Fibroblast of skin of right biceps (primary cell): ENCODE data around the gene CLTCL1.
"Not testable (repeated sequence)": the region's sequence is repeated elsewhere in the genome, so short reads cannot be mapped to it uniquely, and the experiment has no call there.

ENCODE experiments used
- DNase-seq: peaks from one replicate; pipeline ENCODE4 v3.0.0-alpha.2; 2013

The CLTCL1 gene

GRCh38 chr22:19291580-19292457 lies at the start of gene CLTCL1:
CLTCL1 (minus strand) TSS chr22:19291719; CDS start chr22:19291641, 78 bp downstream.
- DNase-seq = peak; percentile 83

GRCh38 chr22:19337137-19337536 lies 45.6 kb upstream of the CLTCL1 start:
- no peak for DNase-seq

- DNase-seq = no peak
These were observed 44.9 kb upstream of the CLTCL1 start for GRCh38 chr22:19336133-19337075.

- no peak for DNase-seq
These were observed 40.5 kb upstream of the CLTCL1 start for GRCh38 chr22:19331975-19332374.

- DNase-seq = no peak
These were observed 40.0 kb upstream of the CLTCL1 start for GRCh38 chr22:19331474-19331873.

- no peak for DNase-seq
These were observed 39.4 kb upstream of the CLTCL1 start for GRCh38 chr22:19330865-19331418.

- DNase-seq = not testable (repeated sequence)
These were observed 38.7 kb upstream of the CLTCL1 start for GRCh38 chr22:19330205-19330604.

- DNase-seq = no peak
These were observed 37.9 kb upstream of the CLTCL1 start for GRCh38 chr22:19329454-19329853.

GRCh38 chr22:19325296-19325948 lies 33.9 kb upstream of the CLTCL1 start:
- DNase-seq = no peak

GRCh38 chr22:19323420-19323819 lies 31.9 kb upstream of the CLTCL1 start:
- not testable (repeated sequence) for DNase-seq

GRCh38 chr22:19321757-19322156 lies 30.2 kb upstream of the CLTCL1 start:
- DNase-seq = no peak

- DNase-seq = not testable (repeated sequence)
These were observed 28.6 kb upstream of the CLTCL1 start for GRCh38 chr22:19320136-19320535.

- DNase-seq = no peak
These were observed 27.8 kb upstream of the CLTCL1 start for GRCh38 chr22:19319281-19319680.

- no peak for DNase-seq
These were observed 26.3 kb upstream of the CLTCL1 start for GRCh38 chr22:19317865-19318264.

- no peak for DNase-seq
These were observed 16.4 kb upstream of the CLTCL1 start for GRCh38 chr22:19307872-19308271.

GRCh38 chr22:19306535-19306934 lies 15.0 kb upstream of the CLTCL1 start:
- not testable (repeated sequence) for DNase-seq

- no peak for DNase-seq
These were observed 13.0 kb upstream of the CLTCL1 start for GRCh38 chr22:19304547-19304946.

- no peak for DNase-seq
These were observed 12.3 kb upstream of the CLTCL1 start for GRCh38 chr22:19303785-19304184.

- no peak for DNase-seq
These were observed 4.2 kb upstream of the CLTCL1 start for GRCh38 chr22:19295733-19296132.

- DNase-seq = no peak
These were observed 1.1 kb upstream of the CLTCL1 start for GRCh38 chr22:19292458-19293230.

GRCh38 chr22:19291218-19291579 lies 320 bp downstream of the CLTCL1 start:
- DNase-seq = peak; percentile 24
